ENCODE results near the gene SLFN12L. TPM values are rescaled to one million over a fixed set of nuclear protein-coding genes. Genes with fewer than 3 reads are reported as not detected.
"Not testable (repeated sequence)": the region's sequence is repeated elsewhere in the genome, so short reads cannot be mapped to it uniquely, and the experiment has no call there.

The SLFN12L gene
- total and polyA plus RNA-seq, 7 donors = 0.03 to 0.30 (median 0.13) TPM; not detected in 1

DNA sequence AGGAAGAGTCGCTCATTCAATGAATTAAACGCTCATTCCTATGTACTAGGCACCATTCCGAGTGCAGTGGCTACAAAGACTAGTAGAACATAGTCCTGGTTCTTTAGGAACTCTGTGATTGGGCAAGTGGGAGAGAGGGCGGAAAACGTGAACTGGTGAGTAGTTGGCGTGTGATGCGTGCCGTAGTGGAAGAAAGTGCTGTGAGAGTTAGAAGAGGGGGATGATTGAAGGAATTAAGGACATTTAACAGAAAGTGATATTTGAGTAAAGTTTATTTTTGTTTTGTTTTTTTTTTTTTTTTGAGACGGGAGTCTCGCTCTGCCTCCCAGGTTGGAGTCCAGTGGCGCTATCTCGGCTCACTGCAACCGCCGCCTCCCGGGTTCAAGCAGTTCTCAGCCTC lies 31.1 kb upstream of the SLFN12L start:
- TF ChIP-seq, protein P1, sequence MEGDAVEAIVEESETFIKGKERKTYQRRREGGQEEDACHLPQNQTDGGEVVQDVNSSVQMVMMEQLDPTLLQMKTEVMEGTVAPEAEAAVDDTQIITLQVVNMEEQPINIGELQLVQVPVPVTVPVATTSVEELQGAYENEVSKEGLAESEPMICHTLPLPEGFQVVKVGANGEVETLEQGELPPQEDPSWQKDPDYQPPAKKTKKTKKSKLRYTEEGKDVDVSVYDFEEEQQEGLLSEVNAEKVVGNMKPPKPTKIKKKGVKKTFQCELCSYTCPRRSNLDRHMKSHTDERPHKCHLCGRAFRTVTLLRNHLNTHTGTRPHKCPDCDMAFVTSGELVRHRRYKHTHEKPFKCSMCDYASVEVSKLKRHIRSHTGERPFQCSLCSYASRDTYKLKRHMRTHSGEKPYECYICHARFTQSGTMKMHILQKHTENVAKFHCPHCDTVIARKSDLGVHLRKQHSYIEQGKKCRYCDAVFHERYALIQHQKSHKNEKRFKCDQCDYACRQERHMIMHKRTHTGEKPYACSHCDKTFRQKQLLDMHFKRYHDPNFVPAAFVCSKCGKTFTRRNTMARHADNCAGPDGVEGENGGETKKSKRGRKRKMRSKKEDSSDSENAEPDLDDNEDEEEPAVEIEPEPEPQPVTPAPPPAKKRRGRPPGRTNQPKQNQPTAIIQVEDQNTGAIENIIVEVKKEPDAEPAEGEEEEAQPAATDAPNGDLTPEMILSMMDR (IDR thresholded peaks at IDR 0.05) = no peak
- intact Hi-C loops (cut with DNase I) = no loop called here
- Histone ChIP-seq H3K27me3 (ENCODE audit: insufficient read depth in 3 of 3, low read length in 2 of 3) (no peaks in the 10 kb centered on the region), H3K4me3 (peak overlapping the region; percentile 81), H3K4me1 (peaks cover 16% of the 10 kb centered on the region), H3K36me3 (ENCODE audit: insufficient read depth in 1 of 2, low read depth in 1 of 2) (peaks cover 0 to 4% of the 10 kb centered on the region in 2 donors), H3K27ac (peak overlapping the region; percentile 80), H3K9me3 (no peaks in the 10 kb centered on the region)
- 23 to 25% (median 24%) methylated on average over 15 of the region's 15 CpGs for WGBS, 3 donors
- DNase-seq (no peak), ATAC-seq (peak in 1 of 4 donors; percentile 54)

DNA sequence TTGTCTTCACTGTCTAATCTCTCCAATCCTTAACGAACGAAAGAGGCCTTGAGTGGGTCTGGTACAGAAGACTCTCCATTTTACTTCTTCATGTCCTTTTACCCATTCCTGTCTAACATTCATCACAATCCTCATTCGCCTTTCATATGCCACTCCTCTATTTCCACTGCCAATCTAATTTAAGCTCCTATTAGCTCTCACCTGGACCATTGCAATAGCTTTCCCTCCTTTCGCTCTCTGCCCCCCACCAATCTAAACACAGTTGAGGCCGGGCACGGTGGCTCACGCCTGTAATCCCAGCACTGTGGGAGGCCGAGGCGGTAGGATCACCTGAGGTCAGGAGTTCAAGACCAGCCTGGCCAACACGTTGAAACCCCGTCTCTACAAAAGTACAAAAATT lies 29.5 kb upstream of the SLFN12L start:
- no peak for DNase-seq
- intact Hi-C loops (cut with DNase I) = no loop called here
- no peaks in the 10 kb centered on the region for H3K36me3 ChIP-seq (ENCODE audit: insufficient read depth in 1 of 2, low read depth in 1 of 2)
- no peaks in the 10 kb centered on the region for H3K9me3 ChIP-seq
- H3K4me3 ChIP-seq = peak overlapping the region; percentile 81
- peaks cover 16% of the 10 kb centered on the region for H3K4me1 ChIP-seq
- peak overlapping the region; percentile 80 for H3K27ac ChIP-seq
- ATAC-seq = no peak
- TF ChIP-seq, protein P1 (IDR thresholded peaks at IDR 0.05) = no peak
- no peaks in the 10 kb centered on the region for H3K27me3 ChIP-seq (ENCODE audit: insufficient read depth in 3 of 3, low read length in 2 of 3)
- WGBS, 3 donors = 67 to 71% (median 70%) methylated on average over 11 of the region's 11 CpGs

DNA sequence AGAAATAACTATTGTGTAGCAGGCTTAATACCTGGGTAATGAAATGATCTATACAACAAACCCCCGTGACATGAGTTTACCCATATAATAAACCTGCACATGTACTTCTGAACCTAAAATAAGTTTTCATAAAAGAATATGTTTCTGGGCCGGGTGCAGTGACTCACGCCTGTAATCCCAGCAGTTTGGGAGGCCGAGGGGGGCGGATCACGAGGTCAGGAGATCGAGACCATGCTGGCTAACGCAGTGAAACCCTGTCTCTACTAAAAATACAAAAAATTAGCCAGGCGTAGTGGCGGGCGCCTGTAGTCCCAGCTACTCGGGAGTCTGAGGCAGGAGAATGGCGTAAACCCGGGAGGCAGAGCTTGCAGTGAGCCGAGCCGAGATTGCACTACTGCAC lies 25.7 kb upstream of the SLFN12L start:
- intact Hi-C loops (cut with DNase I); H3K27me3 ChIP-seq (ENCODE audit: insufficient read depth in 3 of 3, low read length in 2 of 3); H3K27ac ChIP-seq; ATAC-seq; H3K9me3 ChIP-seq; H3K36me3 ChIP-seq (ENCODE audit: insufficient read depth in 1 of 2, low read depth in 1 of 2); H3K4me1 ChIP-seq; DNase-seq; H3K4me3 ChIP-seq: not testable (repeated sequence)
- WGBS, 3 donors = 74 to 81% (median 75%) methylated on average over 12 to 16 of the region's 16 CpGs

DNA sequence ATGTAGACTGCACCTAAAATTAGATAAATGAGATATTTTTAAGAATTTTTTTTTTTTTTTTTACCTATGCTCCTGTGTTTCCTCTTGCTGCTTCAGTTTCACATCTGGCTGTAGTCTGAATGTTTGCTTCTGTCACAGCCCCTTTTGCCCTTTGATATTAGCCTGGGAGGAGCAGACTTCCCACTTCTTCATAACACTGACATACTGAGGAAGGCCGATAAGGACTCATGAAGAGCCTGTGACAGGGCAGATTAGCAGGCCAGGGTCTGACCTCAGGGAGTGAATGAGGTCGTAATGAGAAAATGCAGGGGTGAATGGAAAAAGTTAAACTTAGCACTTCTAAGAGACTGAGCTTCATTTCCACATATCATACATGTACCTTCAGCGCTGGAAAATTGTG lies 23.2 kb upstream of the SLFN12L start, which contains the start of gene SLFN14:
TSS of gene SLFN14 (minus strand) at position 117 of the 400 bp plus-strand sequence. CDS start 2,757 bp downstream, outside the sequence.
- ATAC-seq = no peak
- no peak for DNase-seq
- H3K36me3 ChIP-seq (ENCODE audit: insufficient read depth in 1 of 2, low read depth in 1 of 2) = no peaks in the 10 kb centered on the region
- no peaks in the 10 kb centered on the region for H3K4me1 ChIP-seq
- H3K4me3 ChIP-seq = no peak within 1 kb of the TSS
- intact Hi-C loops (cut with DNase I) = no loop called here
- H3K9me3 ChIP-seq = no peaks in the 10 kb centered on the region
- H3K27ac ChIP-seq = no peak within 1 kb of the TSS
- H3K27me3 ChIP-seq (ENCODE audit: insufficient read depth in 3 of 3, low read length in 2 of 3) = no peaks in the 10 kb centered on the region
- TF ChIP-seq, protein P1 (IDR thresholded peaks at IDR 0.05) = no peak
- 65 to 74% (median 71%) methylated on average over 3 of the region's 3 CpGs for WGBS, 3 donors

DNA sequence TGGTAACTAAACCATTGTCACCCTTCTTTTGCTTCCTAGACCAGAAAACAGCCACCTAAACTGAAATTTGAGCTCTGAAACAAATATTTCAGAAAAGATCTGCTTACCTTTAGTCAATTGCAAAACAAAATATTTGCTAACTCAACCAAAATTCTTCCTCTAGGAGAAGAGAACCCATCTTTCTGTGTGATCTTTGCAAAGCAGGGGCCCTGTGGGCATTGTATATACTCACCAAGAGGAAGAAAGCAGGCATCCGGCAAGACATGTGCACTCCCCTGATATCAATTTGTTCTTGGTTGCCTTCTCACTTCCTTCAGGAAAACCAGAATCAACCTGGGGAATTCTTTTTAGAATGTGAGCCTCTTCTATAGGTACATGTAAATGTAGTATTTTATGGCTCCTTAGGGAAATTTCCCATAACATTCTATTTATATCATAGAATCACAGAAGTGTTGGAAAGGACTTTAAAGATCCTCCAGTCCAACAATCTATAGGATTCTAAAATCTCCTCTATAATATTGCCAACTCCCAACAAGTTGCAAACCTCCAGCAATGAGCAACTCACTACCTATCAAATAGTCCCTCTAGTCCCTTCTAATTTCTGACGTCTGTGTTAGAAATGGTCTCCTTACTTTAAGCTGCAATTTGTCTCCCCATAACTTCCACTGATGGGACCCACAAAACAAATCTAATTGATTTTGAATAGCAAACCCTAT lies 22.2 kb upstream of the SLFN12L start:
- no peaks in the 10 kb centered on the region for H3K36me3 ChIP-seq (ENCODE audit: insufficient read depth in 1 of 2, low read depth in 1 of 2)
- TF ChIP-seq, protein P1 (IDR thresholded peaks at IDR 0.05) = no peak
- H3K27me3 ChIP-seq (ENCODE audit: insufficient read depth in 3 of 3, low read length in 2 of 3) = no peaks in the 10 kb centered on the region
- 56 to 65% (median 63%) methylated on average over 2 of the region's 2 CpGs for WGBS, 3 donors
- no peak for ATAC-seq
- DNase-seq = no peak
- no peaks in the 10 kb centered on the region for H3K4me1 ChIP-seq
- intact Hi-C loops (cut with DNase I) = no loop called here
- H3K4me3 ChIP-seq = no peak overlapping the region
- no peak overlapping the region for H3K27ac ChIP-seq
- no peaks in the 10 kb centered on the region for H3K9me3 ChIP-seq

All from psoas muscle (tissue), 8 donors.